Omental fat pad (tissue), 4 donors: ENCODE measurements around the gene LMBR1. TPM values are rescaled to one million over a fixed set of nuclear protein-coding genes. Genes with fewer than 3 reads are reported as not detected.
"Not testable (repeated sequence)": the region's sequence is repeated elsewhere in the genome, so short reads cannot be mapped to it uniquely, and the experiment has no call there.

Experiments used
- ATAC-seq: fragments of 150-250 bp; one replicate; pipeline ENCODE4 v1.9.1; 2016; ENCODE audit warnings: mild to moderate bottlenecking, moderate library complexity; ENCODE audit not compliant: low FRiP score
- DNase-seq: peaks from one replicate; pipeline ENCODE4 v3.0.0-alpha.2; 2019; ENCODE audit warnings: low spot score
- total RNA-seq, 4 donors: library from RNA; depleted of rRNA; stranded (reverse); fragments of >200 nt; gene quantifications; one replicate each; pipeline ENCODE4 v1.1.0, GENCODE V29; 2016
- TF ChIP-seq, protein P1 (sequence below), 3 donors: fragments of 450-650 bp; IDR thresholded peaks; one replicate each; pipeline ENCODE4 v1.5.1; 2016 to 2017; ENCODE audit warnings: antibody characterized with exemption in 3 of 3, mild to moderate bottlenecking in 3 of 3, moderate library complexity in 2 of 3

The LMBR1 gene
- total RNA-seq, 4 donors from 2014 or later, result 50.1 to 93.5 (median 59.8) TPM

DNA sequence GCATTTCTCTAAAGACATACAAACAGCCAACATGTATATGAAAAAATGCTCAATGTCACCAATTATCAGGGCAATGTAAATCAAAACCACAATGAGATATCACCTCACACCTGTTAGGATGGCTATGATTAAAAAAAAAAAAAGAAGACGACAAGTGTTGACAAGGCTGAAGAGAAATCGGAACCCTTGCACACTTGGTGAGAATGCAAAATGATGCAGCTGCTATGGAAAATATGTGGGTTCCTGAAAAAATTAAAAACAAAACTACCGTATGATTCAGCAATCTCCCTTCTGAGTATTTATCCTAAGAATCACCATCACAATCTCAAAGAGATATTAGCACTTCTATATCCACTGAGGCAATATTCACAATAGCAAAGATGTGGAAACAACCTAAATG is 11.3 kb downstream of the LMBR1 start:
- no peak for ATAC-seq
- TF ChIP-seq, protein P1, sequence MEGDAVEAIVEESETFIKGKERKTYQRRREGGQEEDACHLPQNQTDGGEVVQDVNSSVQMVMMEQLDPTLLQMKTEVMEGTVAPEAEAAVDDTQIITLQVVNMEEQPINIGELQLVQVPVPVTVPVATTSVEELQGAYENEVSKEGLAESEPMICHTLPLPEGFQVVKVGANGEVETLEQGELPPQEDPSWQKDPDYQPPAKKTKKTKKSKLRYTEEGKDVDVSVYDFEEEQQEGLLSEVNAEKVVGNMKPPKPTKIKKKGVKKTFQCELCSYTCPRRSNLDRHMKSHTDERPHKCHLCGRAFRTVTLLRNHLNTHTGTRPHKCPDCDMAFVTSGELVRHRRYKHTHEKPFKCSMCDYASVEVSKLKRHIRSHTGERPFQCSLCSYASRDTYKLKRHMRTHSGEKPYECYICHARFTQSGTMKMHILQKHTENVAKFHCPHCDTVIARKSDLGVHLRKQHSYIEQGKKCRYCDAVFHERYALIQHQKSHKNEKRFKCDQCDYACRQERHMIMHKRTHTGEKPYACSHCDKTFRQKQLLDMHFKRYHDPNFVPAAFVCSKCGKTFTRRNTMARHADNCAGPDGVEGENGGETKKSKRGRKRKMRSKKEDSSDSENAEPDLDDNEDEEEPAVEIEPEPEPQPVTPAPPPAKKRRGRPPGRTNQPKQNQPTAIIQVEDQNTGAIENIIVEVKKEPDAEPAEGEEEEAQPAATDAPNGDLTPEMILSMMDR (IDR thresholded peaks at IDR 0.05), result no peak
- DNase-seq, result no peak

- DNase-seq (no peak), ATAC-seq (no peak)
- TF ChIP-seq, protein P1 (IDR thresholded peaks at IDR 0.05), result no peak
Observed at GRCh38 chr7:156875766-156876165, 17.2 kb downstream of the LMBR1 start.

GRCh38 chr7:156868363-156868762 is 24.6 kb downstream of the LMBR1 start:
- not testable (repeated sequence) for ATAC-seq, DNase-seq

- DNase-seq (no peak), ATAC-seq (no peak)
- TF ChIP-seq, protein P1 (IDR thresholded peaks at IDR 0.05), result no peak
Observed at GRCh38 chr7:156865493-156865892, 27.5 kb downstream of the LMBR1 start.

GRCh38 chr7:156862022-156862421 is 31.0 kb downstream of the LMBR1 start:
- DNase-seq, ATAC-seq: not testable (repeated sequence)

GRCh38 chr7:156861212-156861611 is 31.8 kb downstream of the LMBR1 start:
- TF ChIP-seq, protein P1 (IDR thresholded peaks at IDR 0.05), result no peak
- ATAC-seq, result no peak

DNA sequence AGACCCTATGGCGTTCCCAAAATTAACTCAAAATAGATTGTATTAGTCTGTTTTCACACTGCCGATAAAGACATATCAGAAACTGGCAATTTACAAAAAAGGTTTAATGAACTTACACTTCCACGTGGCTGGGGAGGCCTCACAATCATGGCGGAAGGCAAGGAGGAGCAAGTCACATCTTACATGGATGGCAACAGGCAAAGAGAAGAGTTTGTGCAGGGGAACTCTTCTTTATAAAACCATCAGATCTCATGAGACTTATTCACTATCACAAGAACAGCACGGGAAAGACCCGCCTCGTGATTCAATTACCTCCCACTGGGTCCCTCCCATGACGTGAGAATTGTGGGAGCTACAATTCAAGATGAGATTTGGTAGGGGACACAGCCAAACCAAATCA is 32.9 kb downstream of the LMBR1 start:
- not testable (repeated sequence) for ATAC-seq, DNase-seq

More at GRCh38 chr7:156861212-156861611, 31.8 kb downstream of the LMBR1 start:
- no peak for DNase-seq

DNA sequence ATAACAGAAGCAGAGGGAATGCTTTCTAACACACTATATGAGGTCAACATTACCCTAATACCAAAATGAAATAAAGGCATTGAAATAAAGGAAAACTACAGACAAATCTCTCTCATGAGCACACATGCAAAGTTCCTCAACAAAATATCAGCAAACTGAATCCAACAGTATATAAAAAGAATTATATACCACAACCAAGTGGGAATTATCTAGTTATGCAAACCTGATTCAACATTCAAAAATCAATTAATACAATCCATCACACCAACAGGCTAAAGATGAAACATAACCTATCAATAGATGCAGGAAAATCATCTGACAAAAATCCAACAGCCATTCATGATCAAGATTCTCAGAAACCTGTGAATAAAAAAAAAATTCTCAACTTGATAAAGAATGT is 34.5 kb downstream of the LMBR1 start:
- no peak for DNase-seq
- no peak for ATAC-seq
- TF ChIP-seq, protein P1 (IDR thresholded peaks at IDR 0.05), result no peak

DNA sequence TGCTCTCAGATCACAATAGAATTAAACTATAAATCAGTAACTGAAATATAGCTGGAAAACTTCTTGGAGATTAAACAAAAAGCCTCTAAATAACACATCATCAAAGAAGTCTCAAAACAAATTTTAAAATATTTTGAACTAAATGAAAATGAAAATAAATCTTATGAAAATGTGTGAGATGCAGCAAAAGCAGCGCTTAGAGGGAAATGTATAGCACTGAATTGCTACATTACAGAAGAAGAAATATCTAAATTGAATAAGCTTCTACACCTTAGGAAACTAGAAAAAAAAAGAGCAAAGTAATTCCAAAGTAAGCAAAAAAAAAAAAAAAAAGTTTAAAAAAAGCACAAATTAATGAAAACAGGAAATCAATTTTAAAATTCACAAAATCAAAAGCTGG is 35.2 kb downstream of the LMBR1 start:
- DNase-seq (no peak), ATAC-seq (no peak)
- TF ChIP-seq, protein P1 (IDR thresholded peaks at IDR 0.05), result no peak
